HG03457 (cell line): ENCODE data around the gene CREB5.
"Not testable (repeated sequence)": the region's sequence is repeated elsewhere in the genome, so short reads cannot be mapped to it uniquely, and the experiment has no call there.

ENCODE experiments used
- ATAC-seq: cut with Tn5 transposase; IDR thresholded peaks from one replicate; pipeline ENCODE4 v1.9.1; 2021; ENCODE audit warnings: moderate number of reproducible peaks; ENCODE audit not compliant: unreplicated experiment

CREB5 gene

DNA sequence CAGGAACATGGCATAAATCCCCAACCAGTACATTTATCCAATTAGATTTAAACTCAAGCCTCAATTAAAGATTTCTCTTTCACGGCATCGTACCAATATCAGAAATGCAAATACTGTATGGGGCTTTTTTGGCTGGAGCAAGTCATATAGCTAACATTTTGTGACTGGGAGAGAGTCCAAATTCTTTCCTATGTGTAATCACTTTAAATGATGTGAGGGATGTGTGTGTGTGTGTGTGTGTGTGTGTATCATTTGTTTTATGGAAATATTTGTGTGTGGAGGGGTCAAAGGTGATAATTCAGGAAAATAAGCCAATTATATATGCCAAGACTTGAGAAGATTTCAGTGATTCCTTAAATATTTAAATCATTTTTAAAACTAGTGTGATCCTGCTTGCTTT lies 349.2 kb downstream of the CREB5 start:
- no peak for ATAC-seq

DNA sequence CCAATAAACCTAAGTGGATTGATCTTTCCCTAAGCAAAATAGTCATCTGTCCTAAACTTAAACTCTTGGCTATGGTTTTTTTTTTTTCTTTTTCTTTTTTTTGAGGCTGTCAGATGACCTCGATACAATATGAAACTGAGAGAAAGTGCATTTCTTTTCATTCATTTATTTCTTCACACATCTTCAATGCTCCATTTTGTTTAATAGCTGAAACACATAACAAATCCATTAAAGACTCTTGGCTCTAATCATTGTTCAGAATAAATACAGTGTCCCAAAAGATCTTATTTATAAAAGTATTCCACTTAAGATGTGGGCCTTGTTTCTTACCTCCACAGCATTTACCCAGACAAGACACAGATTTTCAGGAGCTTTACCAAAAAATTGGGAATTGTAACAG lies 350.3 kb downstream of the CREB5 start:
- ATAC-seq: no peak

DNA sequence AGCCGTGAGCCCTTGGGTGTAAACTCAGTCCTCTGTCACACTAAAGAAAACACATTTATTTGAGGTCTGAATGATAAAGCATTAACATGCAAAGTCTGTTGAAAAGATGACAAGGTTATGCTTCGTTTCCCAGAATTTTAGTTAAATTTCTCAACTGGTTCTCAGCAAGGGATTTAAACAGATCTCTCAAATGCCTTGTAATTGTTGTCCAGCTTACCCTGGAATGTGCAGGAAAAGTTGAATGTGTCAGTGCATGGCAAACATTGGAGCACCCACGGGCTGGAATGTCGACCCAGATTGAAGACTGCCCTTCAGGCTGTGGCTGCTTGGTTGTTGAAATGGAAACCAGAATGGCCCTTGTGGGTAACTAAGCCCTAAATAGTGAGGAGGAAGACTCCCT lies 354.0 kb downstream of the CREB5 start:
- ATAC-seq: no peak

DNA sequence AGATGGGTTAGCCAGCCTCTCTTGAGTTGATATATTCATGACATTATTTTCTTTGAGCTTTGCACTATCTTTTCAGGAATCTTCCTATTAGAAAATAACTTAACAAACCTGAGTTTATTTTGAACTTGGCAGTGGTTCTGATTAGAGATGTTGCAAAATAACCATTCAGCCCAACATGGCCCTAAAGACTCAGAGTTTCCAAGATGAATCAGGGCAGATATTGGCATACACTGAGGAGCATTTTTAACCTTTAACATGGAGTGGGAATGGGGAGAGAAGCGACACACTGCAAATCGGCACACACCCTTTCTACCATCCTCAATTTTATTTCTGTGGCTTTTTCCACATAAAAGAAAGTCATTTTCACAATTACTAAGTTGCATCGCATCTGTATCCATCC lies 355.0 kb downstream of the CREB5 start:
- no peak for ATAC-seq

DNA sequence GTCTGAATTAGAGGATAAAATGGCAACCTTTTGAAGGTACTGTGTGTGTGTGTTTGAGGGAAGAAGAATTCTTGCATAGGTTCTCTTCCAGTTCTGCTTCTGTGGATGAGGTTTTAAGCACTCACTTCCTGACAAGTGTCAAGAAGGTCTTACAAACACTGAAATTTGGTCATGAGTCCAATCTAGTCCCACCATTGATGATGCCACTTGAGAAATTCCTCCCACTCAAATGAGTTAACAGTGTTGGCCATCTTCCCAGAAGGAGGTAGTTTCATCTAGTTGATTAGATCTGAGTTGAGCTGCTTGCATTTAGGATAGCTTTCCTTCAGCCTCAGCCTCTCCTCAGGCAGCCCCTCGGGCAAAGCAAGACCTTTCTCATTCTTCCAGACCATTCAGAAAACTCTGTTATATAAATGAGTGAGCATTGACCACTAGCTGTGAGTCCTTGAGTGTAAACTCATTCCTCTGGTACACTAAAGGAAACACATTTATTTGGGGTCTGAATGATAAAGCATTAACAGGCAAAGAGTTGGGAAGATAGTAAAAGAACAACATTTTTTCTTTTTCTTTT lies 356.3 kb downstream of the CREB5 start:
- no peak for ATAC-seq

DNA sequence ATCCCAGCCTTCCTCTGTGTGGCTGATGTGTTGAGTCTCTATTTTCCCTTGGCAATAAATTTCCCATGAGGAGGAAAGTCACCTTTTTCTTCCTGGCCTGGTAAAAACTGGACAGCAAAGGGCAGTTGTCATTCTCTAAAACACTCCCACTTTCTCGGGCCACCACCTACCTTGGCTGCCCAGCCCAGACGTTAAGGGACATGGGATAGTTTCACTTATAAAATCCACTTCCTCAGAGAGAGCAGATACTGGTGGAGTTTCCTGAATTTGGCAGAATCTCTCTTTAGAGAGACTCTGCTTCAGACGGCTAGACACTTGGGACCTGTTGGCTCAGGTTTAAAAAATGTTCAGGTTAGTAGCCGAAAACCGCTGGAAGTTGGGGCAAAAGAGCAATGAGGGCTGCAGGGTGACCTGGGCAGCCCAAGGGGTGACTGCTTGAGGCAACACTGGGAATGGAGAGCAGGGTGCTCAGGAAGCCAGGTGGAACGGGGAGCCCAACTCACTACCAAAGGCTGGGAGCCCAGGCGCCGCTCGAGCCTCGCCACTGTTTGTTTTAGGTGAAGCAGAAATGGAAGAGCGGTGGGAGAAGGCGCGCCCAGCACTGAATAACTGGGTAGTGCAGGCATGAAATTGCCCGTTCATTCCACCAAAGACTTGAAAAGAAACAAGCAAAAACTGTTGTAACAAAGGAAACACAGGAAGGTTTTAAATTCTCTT lies 359.7 kb downstream of the CREB5 start:
- ATAC-seq: no peak

DNA sequence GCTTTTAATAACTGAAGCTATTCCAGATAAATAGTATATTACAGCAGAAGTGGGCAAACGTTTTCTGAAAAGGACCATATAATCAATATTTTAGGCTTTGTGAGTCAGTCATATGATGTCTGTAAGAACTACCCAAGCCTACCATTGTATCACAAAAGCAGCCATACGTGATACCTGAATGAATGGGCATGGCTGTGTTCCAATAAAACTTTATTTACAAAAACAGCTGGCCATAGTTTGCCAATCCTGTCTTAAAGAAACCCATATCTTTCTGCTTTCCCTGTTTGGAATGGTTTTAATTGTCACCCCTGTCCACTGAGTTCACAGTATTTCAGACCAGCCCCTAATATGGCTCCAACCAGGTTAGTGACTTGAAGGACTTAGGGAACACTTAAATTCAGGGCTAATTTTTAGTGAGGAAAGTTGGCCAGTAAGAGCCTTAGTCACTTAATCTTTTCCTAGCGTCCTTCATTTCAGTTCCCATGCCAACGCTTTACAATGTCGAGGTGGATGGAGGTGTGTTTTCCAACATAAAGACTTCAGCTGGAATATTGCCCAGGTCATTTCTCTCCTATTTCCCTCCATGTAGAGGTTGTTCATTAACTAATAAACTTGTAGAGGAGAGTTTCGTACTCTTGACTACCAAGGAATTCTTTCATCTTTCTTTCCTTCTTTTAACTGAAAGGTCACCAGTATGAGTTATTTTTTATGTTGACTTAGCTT lies 361.3 kb downstream of the CREB5 start:
- ATAC-seq: no peak

DNA sequence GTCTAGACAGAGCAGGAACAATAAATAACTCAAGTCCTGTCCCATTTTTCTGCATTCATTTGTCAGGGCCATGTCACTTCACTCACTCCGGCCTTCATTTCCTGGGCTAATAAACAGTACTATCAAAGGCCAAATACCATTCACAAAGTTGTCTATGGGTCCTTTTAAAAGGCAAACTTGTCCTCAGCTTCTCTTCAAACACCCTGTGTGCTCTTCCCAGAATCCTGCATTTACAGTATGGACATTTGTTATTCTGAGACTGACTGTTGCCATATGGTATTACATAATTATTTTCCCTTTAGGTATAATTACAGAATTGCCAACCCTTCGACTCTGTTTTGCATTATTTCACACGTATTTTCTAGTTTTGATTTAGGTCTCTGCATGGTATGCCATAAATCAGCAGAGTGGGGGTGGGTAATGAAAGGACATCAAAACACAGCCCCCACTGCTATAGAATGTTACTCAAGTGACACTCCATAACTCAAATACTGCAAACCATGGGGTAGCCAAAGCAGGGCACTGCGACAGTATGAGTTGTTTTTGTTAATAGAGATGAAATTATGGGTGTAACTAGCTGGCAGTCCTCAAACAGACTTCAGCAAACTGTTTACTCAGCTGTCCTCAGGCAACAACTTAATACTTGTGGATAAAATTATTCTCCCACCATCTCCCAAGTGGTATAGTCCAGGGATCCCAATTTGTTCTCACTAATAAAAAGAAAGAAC lies 362.1 kb downstream of the CREB5 start:
- no peak for ATAC-seq

DNA sequence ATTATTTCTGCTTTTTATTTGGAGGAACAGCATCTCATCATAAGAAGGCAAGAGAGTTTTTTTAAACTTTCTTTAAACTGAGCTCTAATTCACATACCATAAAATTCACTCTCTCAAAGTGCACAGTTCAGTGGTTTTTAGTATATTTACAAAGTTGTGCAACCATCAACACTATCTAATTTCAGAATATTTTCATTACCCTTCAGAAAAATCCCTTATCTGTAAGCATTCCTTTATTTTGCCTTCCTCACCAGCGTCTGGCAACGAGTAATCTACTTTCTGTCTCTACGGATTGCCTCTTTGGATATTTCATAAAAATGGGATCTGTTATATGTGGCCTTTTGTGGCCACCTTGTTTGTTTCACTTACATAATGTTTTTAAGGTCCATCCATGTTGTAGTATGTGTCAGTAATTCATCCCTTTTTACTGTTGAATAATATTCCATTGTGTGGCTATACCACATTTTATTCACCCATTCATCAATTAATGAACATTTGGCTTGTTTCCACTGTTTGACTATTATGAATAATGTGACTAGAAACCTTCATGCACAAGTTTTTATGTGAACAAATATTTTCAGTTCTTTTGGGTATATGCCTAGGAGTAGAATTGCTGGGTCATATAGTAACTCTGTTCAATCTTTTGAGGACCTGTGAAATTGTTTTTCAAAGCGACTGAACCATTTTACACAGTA lies 364.3 kb downstream of the CREB5 start:
- no peak for ATAC-seq

DNA sequence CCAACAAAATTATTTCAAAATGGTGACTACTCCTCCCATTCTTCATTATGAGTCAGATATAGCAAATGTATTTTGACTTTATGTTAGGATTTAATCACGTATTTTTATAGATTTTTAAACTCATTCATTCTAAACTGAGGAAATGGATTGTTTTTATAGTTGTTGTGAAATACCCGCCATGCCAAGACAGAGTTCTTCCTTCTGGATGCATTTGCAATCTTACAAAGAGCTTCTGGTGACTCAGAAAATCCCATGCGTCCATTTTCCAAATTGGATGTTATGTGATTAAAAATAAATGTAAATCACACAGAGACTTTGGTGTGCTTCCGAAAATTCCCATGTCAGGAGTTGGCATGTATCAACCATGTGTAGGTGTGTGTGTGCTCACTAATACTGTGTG lies 366.5 kb downstream of the CREB5 start:
- ATAC-seq: no peak

DNA sequence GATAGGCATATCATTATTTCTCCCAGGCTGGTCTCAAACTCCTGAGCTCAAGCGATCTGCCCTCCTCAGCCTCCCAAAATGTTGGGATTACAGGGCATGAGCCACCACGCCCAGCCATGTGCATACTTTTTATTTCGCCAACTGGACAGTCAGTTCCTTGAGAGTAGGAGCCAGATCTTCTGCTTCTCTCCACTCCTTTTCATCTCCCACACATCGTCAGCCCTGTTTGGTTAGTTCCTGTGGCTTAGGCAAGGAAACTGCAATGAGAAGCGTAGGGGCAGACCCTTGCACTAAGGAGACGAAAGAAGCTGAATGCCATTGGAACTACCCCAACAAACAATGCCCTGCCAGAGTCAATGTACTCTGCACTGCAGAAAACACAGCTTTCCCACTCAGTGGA lies 367.6 kb downstream of the CREB5 start:
- no peak for ATAC-seq

DNA sequence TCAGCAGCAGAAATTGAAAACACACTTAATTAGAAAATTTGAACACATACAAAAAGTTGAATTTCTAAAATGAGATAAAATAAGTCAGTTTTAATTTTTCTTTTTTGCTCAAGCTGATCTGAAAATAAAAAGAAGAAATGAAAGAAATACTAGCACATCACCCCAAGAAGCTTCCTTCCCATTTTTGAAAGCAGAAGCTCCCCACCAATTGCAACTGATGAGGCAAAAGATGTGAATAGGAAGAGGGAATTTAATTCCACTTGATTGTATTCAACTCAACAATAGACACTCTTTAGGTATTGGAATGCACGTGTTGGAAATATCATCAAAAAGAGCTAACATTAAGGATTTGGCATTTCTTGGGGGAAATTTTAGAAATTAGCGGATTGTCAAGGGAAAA lies 370.0 kb downstream of the CREB5 start:
- no peak for ATAC-seq

DNA sequence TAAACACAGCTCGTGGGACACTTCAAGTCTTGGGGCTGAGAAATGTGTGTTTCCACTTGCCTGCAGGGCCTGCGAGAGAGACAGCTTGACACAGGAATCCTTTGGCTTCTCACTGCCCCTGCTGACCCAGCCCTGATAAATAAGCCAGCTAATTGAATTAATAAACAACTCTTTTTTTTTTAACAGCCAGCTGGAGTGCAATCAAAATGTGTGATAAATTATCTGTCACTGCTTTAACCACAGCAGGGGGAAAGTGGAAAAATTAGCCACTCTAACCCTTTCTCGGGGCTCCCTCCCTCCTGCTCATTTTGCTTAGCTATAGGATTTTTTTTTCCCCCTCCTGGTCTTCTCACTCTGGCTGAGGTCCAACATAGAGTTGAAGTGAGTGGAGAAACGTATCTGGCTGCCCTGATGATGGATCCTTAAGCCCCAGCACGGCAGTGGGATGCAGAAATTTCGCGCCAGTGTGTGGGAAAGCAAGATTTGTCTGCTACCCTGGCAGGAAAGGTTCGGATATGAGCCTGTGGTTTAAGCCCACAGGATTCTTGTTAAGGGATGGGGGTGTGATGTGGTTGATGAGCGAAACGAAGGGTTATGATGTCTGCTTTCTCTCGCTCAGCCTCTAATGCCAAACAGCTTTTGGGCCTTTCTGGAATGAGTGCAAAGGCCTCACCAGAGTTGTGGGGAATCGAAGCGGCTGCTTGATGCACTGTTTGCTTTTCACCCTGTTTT lies 372.0 kb downstream of the CREB5 start:
- ATAC-seq: no peak

DNA sequence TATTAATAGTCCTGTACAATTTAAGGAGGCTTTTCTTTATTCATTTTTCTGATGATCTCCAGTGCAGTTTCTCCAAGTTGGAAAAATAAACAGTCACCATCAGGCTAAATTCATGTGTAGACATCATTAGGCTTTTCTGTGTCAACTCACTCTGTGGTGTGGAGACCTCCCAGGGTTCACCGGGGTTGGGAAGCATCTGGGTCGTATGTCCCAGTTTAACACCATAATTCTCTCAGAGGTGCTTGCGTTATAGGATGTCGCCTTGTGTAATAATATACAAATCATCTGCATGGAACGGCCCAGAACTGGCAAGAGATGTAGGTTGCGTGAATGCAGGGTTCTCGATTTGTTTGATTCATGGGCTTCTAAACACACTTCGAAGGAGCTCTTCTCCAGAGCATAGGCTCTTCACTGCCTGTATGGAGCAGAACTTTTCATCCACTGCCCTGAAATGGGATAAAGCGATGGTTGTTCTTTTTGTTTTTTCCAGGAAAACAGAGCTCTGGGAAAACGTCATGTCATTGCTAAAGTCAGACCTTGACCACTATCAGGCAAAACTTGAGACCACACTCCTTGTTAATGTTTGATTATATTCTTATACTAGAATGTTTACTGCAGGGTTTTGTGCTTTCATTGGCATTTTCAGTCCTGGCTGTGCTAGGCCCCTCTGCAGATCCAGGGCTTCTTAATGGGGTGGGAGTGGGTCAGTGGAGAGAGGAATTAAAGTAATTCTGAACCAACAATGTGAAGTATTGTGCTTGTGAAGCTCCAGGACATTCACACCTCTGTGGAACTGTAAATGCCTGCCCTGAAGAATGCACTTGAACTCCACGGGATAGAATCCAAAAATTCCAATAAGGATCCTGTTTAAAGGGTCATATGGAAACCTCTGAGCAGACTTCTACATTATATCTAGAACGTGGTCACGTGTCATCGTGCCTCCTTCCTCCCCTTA lies 373.0 kb downstream of the CREB5 start:
- no peak for ATAC-seq

DNA sequence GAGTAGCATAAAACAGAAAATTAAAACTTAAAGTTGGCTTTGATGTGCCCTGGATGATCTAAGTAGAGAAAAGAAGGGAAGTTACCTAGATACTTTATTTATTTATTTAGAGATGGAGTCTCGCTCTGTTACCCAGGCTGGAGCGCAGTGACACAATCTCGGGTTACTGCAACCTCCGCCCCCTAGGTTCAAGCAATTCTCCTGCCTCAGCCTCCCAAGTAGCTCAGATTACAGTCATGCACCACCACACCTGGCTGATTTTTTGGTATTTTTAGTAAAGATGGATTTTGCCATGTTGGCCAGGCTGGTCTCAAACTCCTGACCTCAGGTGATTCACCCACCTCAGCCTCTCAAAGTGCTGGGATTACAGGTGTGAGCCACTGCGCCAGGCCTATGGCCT lies 373.8 kb downstream of the CREB5 start:
- ATAC-seq: not testable (repeated sequence)

DNA sequence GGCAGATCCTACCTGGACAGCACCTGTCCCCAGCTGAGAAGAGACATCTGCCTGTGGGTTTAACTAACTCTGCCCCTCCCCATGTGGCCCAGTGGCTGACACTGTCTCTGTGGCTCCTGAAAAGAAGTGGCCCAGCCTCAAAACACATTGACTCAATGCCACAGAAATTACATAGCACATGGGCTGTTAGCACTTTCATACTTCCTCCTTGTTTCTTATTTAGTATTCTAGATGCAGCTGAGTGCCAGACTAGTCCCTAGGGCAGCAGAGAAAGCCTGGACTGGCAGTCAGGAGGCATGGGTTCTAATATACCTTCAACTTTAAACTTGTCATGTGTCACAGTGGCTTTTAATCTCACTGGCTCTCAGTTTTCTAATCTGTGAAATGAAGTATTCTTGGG lies 374.8 kb downstream of the CREB5 start:
- no peak for ATAC-seq

DNA sequence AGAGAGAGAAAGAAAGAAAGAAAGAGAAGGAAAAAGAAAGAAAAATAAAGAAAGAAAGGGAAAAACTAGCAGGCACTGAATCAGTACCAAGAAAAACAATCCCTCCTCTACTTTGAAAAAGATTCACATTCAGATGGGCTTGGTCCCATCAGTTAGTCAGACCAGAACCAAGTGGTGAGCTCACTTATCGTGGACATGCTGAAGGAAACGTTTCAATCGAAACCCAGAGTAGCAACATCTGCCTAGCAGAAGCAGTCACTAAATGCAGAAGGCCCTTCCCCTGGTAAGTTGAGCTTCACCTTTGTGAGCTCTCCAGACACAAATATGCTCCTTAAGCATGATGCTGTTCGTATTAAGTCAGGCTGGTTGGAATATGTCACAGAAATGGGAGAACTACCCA lies 378.1 kb downstream of the CREB5 start:
- ATAC-seq: no peak

DNA sequence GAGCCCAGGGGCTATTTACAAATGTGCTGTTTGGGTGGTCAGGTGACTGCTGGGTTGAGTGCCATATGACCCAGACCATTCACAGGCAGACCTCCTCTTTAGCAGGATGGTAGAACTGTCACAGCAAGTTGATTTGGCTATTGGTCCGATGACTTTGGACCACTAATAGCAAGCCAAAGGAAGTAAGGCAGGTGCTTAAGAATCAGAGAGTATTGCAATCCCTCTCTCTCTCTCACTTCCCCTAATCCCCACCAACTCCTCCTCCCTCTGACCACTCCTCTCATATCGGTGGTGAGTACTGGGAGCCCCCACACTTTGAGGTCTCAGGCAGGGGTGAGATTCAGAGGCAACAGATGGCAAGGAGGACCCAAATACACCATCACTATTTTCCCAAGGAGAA lies 380.5 kb downstream of the CREB5 start:
- no peak for ATAC-seq

DNA sequence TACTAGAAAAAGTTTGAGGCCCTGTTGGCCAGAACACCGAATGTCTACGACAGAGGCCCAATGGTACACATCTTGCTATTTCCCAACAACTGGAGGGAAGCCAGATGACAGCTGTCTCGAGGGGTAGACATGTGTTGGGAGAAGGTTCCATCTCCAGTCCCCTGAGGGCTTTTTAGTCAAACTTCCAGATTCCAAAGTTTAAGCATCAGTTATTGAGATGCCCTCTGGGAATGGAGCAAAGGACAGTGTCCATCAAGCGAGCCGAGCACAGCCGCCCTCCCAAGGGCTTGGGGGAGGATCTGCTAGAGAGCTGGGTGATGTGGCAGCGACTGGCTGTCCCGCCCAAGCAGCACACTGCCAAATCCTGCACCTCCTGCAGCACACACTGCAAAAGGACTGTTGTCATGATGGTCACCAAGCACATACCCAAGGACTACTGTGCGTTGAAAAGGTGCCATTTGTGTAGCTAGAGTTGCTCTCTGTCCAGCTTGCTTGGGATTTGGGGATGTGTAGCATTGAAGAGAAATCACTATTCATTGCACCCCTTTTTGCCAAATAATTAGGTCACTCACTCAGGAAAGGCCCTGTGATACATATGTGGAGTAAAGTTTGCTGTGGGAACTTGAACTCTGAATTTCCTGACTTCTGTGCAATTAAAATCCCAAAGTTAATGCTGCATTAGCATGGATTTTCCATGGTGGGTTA lies 381.2 kb downstream of the CREB5 start:
- ATAC-seq: no peak
